Measurements from ENCODE around the gene NFE2L2.
"Not testable (repeated sequence)": the region's sequence is repeated elsewhere in the genome, so short reads cannot be mapped to it uniquely, and the experiment has no call there.

NFE2L2 gene

DNA sequence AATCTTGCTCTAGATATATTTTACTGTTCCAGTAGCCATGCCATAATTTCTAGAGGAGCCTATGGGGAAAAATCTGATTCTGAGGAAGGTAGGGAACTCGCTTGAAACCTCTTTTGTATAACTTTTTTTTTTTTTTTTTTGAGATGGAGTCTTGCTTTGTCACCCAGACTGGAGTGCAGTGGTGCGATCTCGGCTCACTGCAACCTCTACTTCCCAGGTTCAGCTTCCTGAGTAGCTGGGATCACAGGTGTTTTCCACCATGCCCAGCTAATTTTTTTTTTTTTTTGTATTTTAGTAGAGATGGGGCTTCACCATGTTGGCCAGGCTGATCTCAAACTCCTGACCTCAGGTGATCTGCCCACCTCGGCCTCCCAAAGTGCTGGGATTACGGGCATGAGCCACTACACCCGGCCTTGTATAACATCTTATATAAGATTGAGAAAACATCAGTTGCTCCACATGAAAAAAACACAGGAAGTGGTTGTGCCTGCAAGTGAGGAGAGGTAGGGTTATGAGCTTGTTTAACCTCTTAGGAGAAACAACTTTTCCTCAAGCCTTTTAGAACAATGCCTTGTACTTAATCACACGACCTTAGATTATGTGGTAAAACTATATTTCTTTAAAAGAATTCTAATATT lies 45.3 kb upstream of the NFE2L2 start:
- not testable (repeated sequence) for H3K9me3 ChIP-seq (replicated peaks in 1 of 2; ENCODE audit: control insufficient read depth in 2 of 2, insufficient read depth in 1 of 2, low read depth in 1 of 2, low read length in 2 of 2); H2BK12ac ChIP-seq (ENCODE audit: low read length); H3K23ac ChIP-seq (ENCODE audit: low read depth, low read length, poor library complexity); H4K8ac ChIP-seq (ENCODE audit: low read depth, low read length); H4K91ac ChIP-seq (ENCODE audit: low read depth, low read length, poor library complexity); H3K36me3 ChIP-seq (replicated peaks in 1 of 2; ENCODE audit: control insufficient read depth in 2 of 2, insufficient read depth in 2 of 2, low read length in 2 of 2); H2AK5ac ChIP-seq (ENCODE audit: low read depth, low read length); H3K4me2 ChIP-seq (ENCODE audit: insufficient read depth, low read length, poor library complexity, severe bottlenecking); DNase-seq (ENCODE audit: low spot score); H3K9ac ChIP-seq (ENCODE audit: low read depth, low read length, poor library complexity); H2AFZ ChIP-seq (ENCODE audit: low read length); H3K4ac ChIP-seq (ENCODE audit: low read length); H2BK15ac ChIP-seq (ENCODE audit: low read length); H3K14ac ChIP-seq (ENCODE audit: low read length); H3K4me3 ChIP-seq (ENCODE audit: low read length in 2 of 2); H3K4me1 ChIP-seq (ENCODE audit: control insufficient read depth in 2 of 2, insufficient read depth in 1 of 2, low read depth in 1 of 2, low read length in 2 of 2); H3K27me3 ChIP-seq (ENCODE audit: control insufficient read depth in 3 of 3, insufficient read depth in 3 of 3, low read depth in 1 of 3, low read length in 3 of 3); H2BK5ac ChIP-seq (ENCODE audit: low read length); H3K27ac ChIP-seq (replicated peaks; ENCODE audit: low read length); H3K79me1 ChIP-seq (ENCODE audit: low read depth, low read length); H3K18ac ChIP-seq (ENCODE audit: low read length); H2BK120ac ChIP-seq (ENCODE audit: low read depth, low read length)
- no CpG with 5 or more reads among the region's 7 CpGs for WGBS, 2 donors (ENCODE audit: extremely low coverage in 2 of 2, insufficient read length in 2 of 2, insufficient replicate concordance in 1 of 2)

DNA sequence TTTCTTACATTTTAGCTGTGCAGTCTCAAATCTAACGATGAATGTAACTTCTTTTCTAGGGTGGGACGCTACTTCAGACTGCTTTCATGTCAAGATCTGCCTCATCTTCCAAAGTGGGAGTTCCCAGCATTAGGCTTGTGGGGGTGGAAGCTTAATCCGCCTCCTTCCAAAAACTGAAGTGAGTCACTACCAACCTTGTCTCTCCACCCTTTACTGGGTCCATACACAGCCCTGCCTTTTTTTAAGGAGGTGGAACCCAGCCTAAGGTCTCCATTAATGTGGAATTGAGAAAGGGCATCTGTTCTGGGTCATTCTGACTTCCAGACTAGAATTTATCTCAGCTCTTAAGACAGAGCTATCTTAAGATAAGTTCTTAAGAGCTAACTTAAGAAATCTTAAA lies 42.0 kb upstream of the NFE2L2 start:
- Histone ChIP-seq H3K27ac (replicated peaks; ENCODE audit: low read length) (no peak overlapping the region), H2BK5ac (ENCODE audit: low read length) (no peak overlapping the region), H2BK12ac (ENCODE audit: low read length) (no peak overlapping the region), H3K9ac (ENCODE audit: low read depth, low read length, poor library complexity) (no peak overlapping the region), H2BK15ac (ENCODE audit: low read length) (no peak overlapping the region), H3K4me1 (ENCODE audit: control insufficient read depth in 2 of 2, insufficient read depth in 1 of 2, low read depth in 1 of 2, low read length in 2 of 2) (no peaks in the 10 kb centered on the region), H3K14ac (ENCODE audit: low read length) (no peak overlapping the region), H3K4me2 (ENCODE audit: insufficient read depth, low read length, poor library complexity, severe bottlenecking) (no peak overlapping the region), H3K27me3 (ENCODE audit: control insufficient read depth in 3 of 3, insufficient read depth in 3 of 3, low read depth in 1 of 3, low read length in 3 of 3) (no peaks in the 10 kb centered on the region), H3K23ac (ENCODE audit: low read depth, low read length, poor library complexity) (no peak overlapping the region), H3K79me1 (ENCODE audit: low read depth, low read length) (no peaks in the 10 kb centered on the region), H2BK120ac (ENCODE audit: low read depth, low read length) (no peak overlapping the region), H3K36me3 (replicated peaks in 1 of 2; ENCODE audit: control insufficient read depth in 2 of 2, insufficient read depth in 2 of 2, low read length in 2 of 2) (no peaks in the 10 kb centered on the region), H4K8ac (ENCODE audit: low read depth, low read length) (no peak overlapping the region), H3K9me3 (replicated peaks in 1 of 2; ENCODE audit: control insufficient read depth in 2 of 2, insufficient read depth in 1 of 2, low read depth in 1 of 2, low read length in 2 of 2) (no peaks in the 10 kb centered on the region), H2AFZ (ENCODE audit: low read length) (no peak overlapping the region), H2AK5ac (ENCODE audit: low read depth, low read length) (no peak overlapping the region), H4K91ac (ENCODE audit: low read depth, low read length, poor library complexity) (no peak overlapping the region), H3K4ac (ENCODE audit: low read length) (no peak overlapping the region), H3K4me3 (ENCODE audit: low read length in 2 of 2) (no peak overlapping the region), H3K18ac (ENCODE audit: low read length) (no peak overlapping the region)
- WGBS, 2 donors (ENCODE audit: extremely low coverage in 2 of 2, insufficient read length in 2 of 2, insufficient replicate concordance in 1 of 2), result no CpG with 5 or more reads among the region's 3 CpGs
- no peak for DNase-seq (ENCODE audit: low spot score)

DNA sequence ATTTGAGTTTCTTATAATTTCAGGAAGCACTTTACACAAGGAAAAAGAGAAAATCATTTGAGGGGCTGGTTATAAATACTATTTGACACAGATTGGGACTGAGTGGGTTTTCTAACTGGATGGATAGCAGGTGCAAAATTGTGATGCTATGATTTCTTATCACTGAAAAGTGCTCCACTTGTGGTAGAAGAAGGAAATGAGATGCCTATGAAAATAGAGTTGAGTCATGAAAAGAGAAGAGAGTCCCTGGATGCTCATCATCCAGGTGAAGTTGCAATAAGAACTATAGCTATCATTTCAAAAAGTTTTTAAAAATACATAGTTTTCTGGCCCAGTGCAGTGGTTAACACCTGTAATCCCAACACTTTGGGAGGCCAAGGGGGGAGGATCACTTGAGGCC lies 39.4 kb upstream of the NFE2L2 start:
- Histone ChIP-seq H4K8ac (ENCODE audit: low read depth, low read length) (no peak overlapping the region), H3K9ac (ENCODE audit: low read depth, low read length, poor library complexity) (no peak overlapping the region), H3K4me2 (ENCODE audit: insufficient read depth, low read length, poor library complexity, severe bottlenecking) (no peak overlapping the region), H3K4ac (ENCODE audit: low read length) (no peak overlapping the region), H3K4me1 (ENCODE audit: control insufficient read depth in 2 of 2, insufficient read depth in 1 of 2, low read depth in 1 of 2, low read length in 2 of 2) (no peaks in the 10 kb centered on the region), H2BK12ac (ENCODE audit: low read length) (no peak overlapping the region), H2BK5ac (ENCODE audit: low read length) (no peak overlapping the region), H3K27ac (replicated peaks; ENCODE audit: low read length) (no peak overlapping the region), H2BK120ac (ENCODE audit: low read depth, low read length) (no peak overlapping the region), H4K91ac (ENCODE audit: low read depth, low read length, poor library complexity) (no peak overlapping the region), H2BK15ac (ENCODE audit: low read length) (no peak overlapping the region), H3K27me3 (ENCODE audit: control insufficient read depth in 3 of 3, insufficient read depth in 3 of 3, low read depth in 1 of 3, low read length in 3 of 3) (no peaks in the 10 kb centered on the region), H3K14ac (ENCODE audit: low read length) (no peak overlapping the region), H3K23ac (ENCODE audit: low read depth, low read length, poor library complexity) (no peak overlapping the region), H2AFZ (ENCODE audit: low read length) (no peak overlapping the region), H3K18ac (ENCODE audit: low read length) (no peak overlapping the region), H3K4me3 (ENCODE audit: low read length in 2 of 2) (no peak overlapping the region), H2AK5ac (ENCODE audit: low read depth, low read length) (no peak overlapping the region), H3K36me3 (replicated peaks in 1 of 2; ENCODE audit: control insufficient read depth in 2 of 2, insufficient read depth in 2 of 2, low read length in 2 of 2) (no peaks in the 10 kb centered on the region), H3K9me3 (replicated peaks in 1 of 2; ENCODE audit: control insufficient read depth in 2 of 2, insufficient read depth in 1 of 2, low read depth in 1 of 2, low read length in 2 of 2) (no peaks in the 10 kb centered on the region), H3K79me1 (ENCODE audit: low read depth, low read length) (no peaks in the 10 kb centered on the region)
- no peak for DNase-seq (ENCODE audit: low spot score)

- no peak overlapping the region for H3K27ac ChIP-seq (replicated peaks; ENCODE audit: low read length)
- no peak overlapping the region for H3K18ac ChIP-seq (ENCODE audit: low read length)
- H3K23ac ChIP-seq (ENCODE audit: low read depth, low read length, poor library complexity), result no peak overlapping the region
- no peak overlapping the region for H2AK5ac ChIP-seq (ENCODE audit: low read depth, low read length)
- no peak overlapping the region for H3K14ac ChIP-seq (ENCODE audit: low read length)
- H4K91ac ChIP-seq (ENCODE audit: low read depth, low read length, poor library complexity), result no peak overlapping the region
- H3K4me1 ChIP-seq (ENCODE audit: control insufficient read depth in 2 of 2, insufficient read depth in 1 of 2, low read depth in 1 of 2, low read length in 2 of 2), result no peaks in the 10 kb centered on the region
- no peak for DNase-seq (ENCODE audit: low spot score)
- H2BK5ac ChIP-seq (ENCODE audit: low read length), result no peak overlapping the region
- H3K27me3 ChIP-seq (ENCODE audit: control insufficient read depth in 3 of 3, insufficient read depth in 3 of 3, low read depth in 1 of 3, low read length in 3 of 3), result no peaks in the 10 kb centered on the region
- H3K9me3 ChIP-seq (replicated peaks in 1 of 2; ENCODE audit: control insufficient read depth in 2 of 2, insufficient read depth in 1 of 2, low read depth in 1 of 2, low read length in 2 of 2), result no peaks in the 10 kb centered on the region
- WGBS, 2 donors (ENCODE audit: extremely low coverage in 2 of 2, insufficient read length in 2 of 2, insufficient replicate concordance in 1 of 2), result no CpG with 5 or more reads among the region's 2 CpGs
- no peak overlapping the region for H2BK120ac ChIP-seq (ENCODE audit: low read depth, low read length)
- no peak overlapping the region for H2BK15ac ChIP-seq (ENCODE audit: low read length)
- H3K4me3 ChIP-seq (ENCODE audit: low read length in 2 of 2), result no peak overlapping the region
- no peak overlapping the region for H3K4me2 ChIP-seq (ENCODE audit: insufficient read depth, low read length, poor library complexity, severe bottlenecking)
- H4K8ac ChIP-seq (ENCODE audit: low read depth, low read length), result no peak overlapping the region
- no peak overlapping the region for H2BK12ac ChIP-seq (ENCODE audit: low read length)
- no peaks in the 10 kb centered on the region for H3K79me1 ChIP-seq (ENCODE audit: low read depth, low read length)
- H2AFZ ChIP-seq (ENCODE audit: low read length), result no peak overlapping the region
- no peaks in the 10 kb centered on the region for H3K36me3 ChIP-seq (replicated peaks in 1 of 2; ENCODE audit: control insufficient read depth in 2 of 2, insufficient read depth in 2 of 2, low read length in 2 of 2)
- H3K4ac ChIP-seq (ENCODE audit: low read length), result no peak overlapping the region
- H3K9ac ChIP-seq (ENCODE audit: low read depth, low read length, poor library complexity), result no peak overlapping the region
Observed at GRCh38 chr2:177302552-177302951, 38.0 kb upstream of the NFE2L2 start.
